Mesothelial cell of epicardium (in vitro differentiated cells): ENCODE measurements around the gene MCRIP1. TPM values are rescaled to one million over a fixed set of nuclear protein-coding genes. Genes with fewer than 3 reads are reported as not detected.

Source experiments
- DNase-seq, 2 experiments: peaks; one replicate each; pipeline ENCODE4 v3.0.0; 2021; ENCODE audit warnings: low spot score in 2 of 2; ENCODE audit not compliant: unreplicated experiment in 2 of 2
- H3K27ac Mint-ChIP-seq: 2 replicates; pipeline ENCODE4 v1.8.0; 2021; ENCODE audit warnings: mixed read lengths
- H3K27me3 Mint-ChIP-seq: 2 replicates; pipeline ENCODE4 v1.8.0; 2021; ENCODE audit warnings: low read depth, mixed read lengths
- H3K36me3 Mint-ChIP-seq: 2 replicates; pipeline ENCODE4 v1.8.0; 2021; ENCODE audit warnings: mixed read lengths
- H3K4me1 Mint-ChIP-seq: 2 replicates; pipeline ENCODE4 v1.8.0; 2021; ENCODE audit warnings: mixed read lengths
- H3K4me3 Mint-ChIP-seq: 2 replicates; pipeline ENCODE4 v1.8.0; 2021; ENCODE audit warnings: mild to moderate bottlenecking, moderate library complexity, mixed read lengths
- H3K9me3 Mint-ChIP-seq: 2 replicates; pipeline ENCODE4 v1.8.0; 2021; ENCODE audit warnings: mixed read lengths
- total RNA-seq: library from RNA; stranded (reverse); gene quantifications from 3 replicates; pipeline ENCODE4 v1.2.1, GENCODE V29; 2021
- TF ChIP-seq, protein P1 (sequence below): fragments of 200-600 bp; sonication (generic); IDR thresholded peaks from one replicate; pipeline ENCODE4 v1.5.0; 2021; ENCODE audit warnings: antibody characterized with exemption; ENCODE audit not compliant: unreplicated experiment

Gene MCRIP1
- total RNA-seq, 1 donor from 2014 or later = 104 TPM

DNA sequence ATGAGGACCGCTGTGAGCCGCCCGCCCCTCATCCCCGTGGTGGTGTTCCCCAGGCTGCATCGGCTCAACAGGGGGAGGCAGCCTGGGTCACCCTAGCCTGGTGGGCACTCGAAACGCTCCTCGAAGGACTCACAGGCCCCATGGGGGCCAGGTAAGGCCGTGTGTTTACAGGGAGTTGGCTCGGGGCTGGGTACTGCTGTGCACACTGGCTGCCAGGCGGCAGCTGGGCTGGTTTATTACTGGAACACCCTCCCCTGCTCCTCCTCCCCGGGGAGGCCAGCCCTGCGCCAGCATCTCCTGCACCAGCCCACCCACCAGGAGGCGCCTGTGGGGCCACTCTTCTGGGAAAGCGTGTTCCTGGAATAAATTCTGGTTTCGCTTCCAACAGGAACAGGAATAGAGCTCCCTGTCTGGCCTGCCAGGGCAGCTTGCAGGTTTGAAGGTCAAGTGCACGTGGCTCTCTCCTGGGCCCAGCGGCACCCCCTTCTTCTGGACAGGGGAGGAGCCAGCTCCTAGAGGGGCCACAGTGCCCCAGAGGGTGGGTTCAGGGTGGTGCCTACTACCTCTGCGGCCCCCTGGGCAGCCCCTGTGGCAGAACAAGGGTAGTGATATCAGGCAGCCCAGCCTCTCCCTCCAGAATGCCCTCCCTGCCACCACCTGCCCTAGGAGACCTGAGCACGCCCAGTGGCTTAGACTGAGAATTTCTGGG lies 11.3 kb downstream of the MCRIP1 start:
- peaks cover 16% of the 10 kb centered on the region for H3K27me3 Mint-ChIP-seq
- H3K36me3 Mint-ChIP-seq = peaks cover 2% of the 10 kb centered on the region
- H3K9me3 Mint-ChIP-seq = no peaks in the 10 kb centered on the region
- H3K27ac Mint-ChIP-seq = no peak overlapping the region
- TF ChIP-seq, protein P1, sequence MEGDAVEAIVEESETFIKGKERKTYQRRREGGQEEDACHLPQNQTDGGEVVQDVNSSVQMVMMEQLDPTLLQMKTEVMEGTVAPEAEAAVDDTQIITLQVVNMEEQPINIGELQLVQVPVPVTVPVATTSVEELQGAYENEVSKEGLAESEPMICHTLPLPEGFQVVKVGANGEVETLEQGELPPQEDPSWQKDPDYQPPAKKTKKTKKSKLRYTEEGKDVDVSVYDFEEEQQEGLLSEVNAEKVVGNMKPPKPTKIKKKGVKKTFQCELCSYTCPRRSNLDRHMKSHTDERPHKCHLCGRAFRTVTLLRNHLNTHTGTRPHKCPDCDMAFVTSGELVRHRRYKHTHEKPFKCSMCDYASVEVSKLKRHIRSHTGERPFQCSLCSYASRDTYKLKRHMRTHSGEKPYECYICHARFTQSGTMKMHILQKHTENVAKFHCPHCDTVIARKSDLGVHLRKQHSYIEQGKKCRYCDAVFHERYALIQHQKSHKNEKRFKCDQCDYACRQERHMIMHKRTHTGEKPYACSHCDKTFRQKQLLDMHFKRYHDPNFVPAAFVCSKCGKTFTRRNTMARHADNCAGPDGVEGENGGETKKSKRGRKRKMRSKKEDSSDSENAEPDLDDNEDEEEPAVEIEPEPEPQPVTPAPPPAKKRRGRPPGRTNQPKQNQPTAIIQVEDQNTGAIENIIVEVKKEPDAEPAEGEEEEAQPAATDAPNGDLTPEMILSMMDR = no peak
- peaks cover 4% of the 10 kb centered on the region for H3K4me1 Mint-ChIP-seq
- DNase-seq = no peak
- no peak overlapping the region for H3K4me3 Mint-ChIP-seq

DNA sequence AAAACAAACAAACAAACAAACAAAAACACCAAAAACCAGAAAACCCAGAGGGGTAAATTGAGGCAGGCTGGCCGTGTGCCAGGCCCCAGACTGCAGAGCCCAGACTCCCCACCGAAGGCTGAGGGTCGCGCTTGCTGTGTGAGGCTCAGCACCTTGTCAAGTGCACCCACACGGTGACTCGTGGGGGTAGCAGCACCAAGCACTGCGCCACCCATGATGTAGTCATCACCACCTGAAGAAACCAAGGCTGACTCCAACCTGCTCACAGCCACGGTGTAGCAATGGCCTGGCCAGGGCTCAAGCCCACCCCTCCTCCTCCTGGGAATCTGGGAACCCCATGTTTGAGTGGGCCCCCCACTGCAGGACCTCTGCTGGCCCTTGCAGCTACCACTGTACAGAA lies 11.9 kb downstream of the MCRIP1 start:
- Mint-ChIP-seq H3K36me3 (peaks cover 2% of the 10 kb centered on the region), H3K27me3 (peaks cover 21% of the 10 kb centered on the region), H3K4me1 (peaks cover 6% of the 10 kb centered on the region), H3K4me3 (no peak overlapping the region), H3K9me3 (no peaks in the 10 kb centered on the region), H3K27ac (no peak overlapping the region)
- no peak for DNase-seq
- TF ChIP-seq, protein P1 = no peak

DNA sequence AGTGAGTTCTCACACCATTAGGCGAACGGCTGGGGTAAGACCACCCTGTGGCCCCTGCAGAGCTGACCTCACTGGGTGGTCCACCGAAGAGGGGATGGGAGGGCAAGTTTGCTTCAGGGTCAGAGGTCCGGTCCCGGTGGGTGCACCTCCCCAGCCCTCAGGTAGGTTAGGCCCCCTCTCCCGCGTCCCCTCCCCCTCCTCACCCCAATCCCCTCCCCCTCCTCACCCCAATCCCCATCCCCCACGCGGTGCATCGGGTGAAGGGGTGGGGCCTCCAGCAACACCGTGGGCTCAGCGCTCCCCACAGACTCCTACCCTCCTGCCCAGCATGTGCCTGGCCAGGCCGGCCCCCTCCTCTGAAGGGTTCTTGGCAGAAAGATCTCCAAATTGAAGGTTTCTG lies 13.4 kb downstream of the MCRIP1 start:
- TF ChIP-seq, protein P1 = no peak
- no peak overlapping the region for H3K27ac Mint-ChIP-seq
- peaks cover 7% of the 10 kb centered on the region for H3K4me1 Mint-ChIP-seq
- no peaks in the 10 kb centered on the region for H3K9me3 Mint-ChIP-seq
- no peak overlapping the region for H3K4me3 Mint-ChIP-seq
- peaks cover 22% of the 10 kb centered on the region for H3K27me3 Mint-ChIP-seq
- peaks cover 2% of the 10 kb centered on the region for H3K36me3 Mint-ChIP-seq
- DNase-seq = peak in 1 of 2 experiments; percentile 10

DNA sequence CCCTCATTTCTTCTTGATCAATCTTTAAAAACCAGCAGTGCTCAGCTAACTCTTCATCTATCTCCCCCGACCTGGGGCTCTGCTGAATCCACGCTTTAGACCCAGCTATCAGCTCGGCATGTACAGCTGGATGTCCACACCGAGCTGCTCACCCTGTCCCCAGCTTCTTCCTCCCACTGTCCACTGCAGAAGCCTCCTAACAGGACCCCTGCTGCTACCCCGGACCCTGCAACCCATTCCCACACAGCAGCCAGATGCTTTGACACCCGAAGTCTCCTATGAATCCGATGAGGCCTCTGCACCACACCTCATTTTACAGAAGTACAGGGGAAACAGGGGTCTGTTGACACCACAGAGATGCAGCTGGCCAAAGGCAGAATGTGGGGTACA lies 15.3 kb downstream of the MCRIP1 start:
- Mint-ChIP-seq H3K27me3 (peaks cover 22% of the 10 kb centered on the region), H3K4me1 (peaks cover 7% of the 10 kb centered on the region), H3K4me3 (no peak overlapping the region), H3K27ac (no peak overlapping the region), H3K9me3 (no peaks in the 10 kb centered on the region), H3K36me3 (peaks cover 2% of the 10 kb centered on the region)
- TF ChIP-seq, protein P1 = no peak
- DNase-seq = no peak

DNA sequence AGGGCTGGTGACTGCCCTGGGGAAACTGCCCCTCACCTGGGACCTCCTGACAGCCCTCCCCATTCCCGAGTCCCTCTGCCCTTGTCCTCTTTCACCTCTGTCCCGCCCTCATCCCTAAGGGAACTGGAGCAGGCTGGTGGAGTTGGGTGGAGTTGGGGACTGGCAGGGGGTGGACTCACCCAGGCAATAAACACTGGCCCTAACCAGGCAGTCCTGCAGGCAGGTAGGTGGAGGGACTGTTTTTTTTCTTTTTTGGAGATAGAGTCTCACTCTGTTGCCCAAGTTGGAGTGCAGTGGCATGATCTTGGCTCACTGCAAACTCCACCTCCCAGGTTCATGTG lies 17.5 kb downstream of the MCRIP1 start:
- H3K9me3 Mint-ChIP-seq = no peaks in the 10 kb centered on the region
- H3K27ac Mint-ChIP-seq = no peak overlapping the region
- H3K27me3 Mint-ChIP-seq = peaks cover 27% of the 10 kb centered on the region
- TF ChIP-seq, protein P1 = no peak
- H3K4me3 Mint-ChIP-seq = no peak overlapping the region
- no peak for DNase-seq
- H3K36me3 Mint-ChIP-seq = no peaks in the 10 kb centered on the region
- peaks cover 7% of the 10 kb centered on the region for H3K4me1 Mint-ChIP-seq
